GM23248 (cell line): ENCODE data around the gene STARD10. TPM values are rescaled to one million over a fixed set of nuclear protein-coding genes. Genes with fewer than 3 reads are reported as not detected.

Source experiments
- DNase-seq: peaks from one replicate; pipeline ENCODE4 v3.0.0-alpha.2; 2015
- H2AFZ ChIP-seq: fragments of 200-600 bp; sonication (generic); 2 replicates; pipeline ENCODE4 v1.6.1; 2016; ENCODE audit warnings: antibody characterized with exemption
- H3F3A ChIP-seq: fragments of 200-600 bp; sonication (generic); 2 replicates; pipeline ENCODE4 v1.6.1; 2016; ENCODE audit warnings: mild to moderate bottlenecking, antibody characterized with exemption, mixed run types; ENCODE audit not compliant: insufficient read depth
- H3K27ac ChIP-seq: fragments of 200-600 bp; sonication (generic); 2 replicates; pipeline ENCODE4 v1.5.1; 2016; ENCODE audit warnings: mild to moderate bottlenecking
- H3K27me3 ChIP-seq: fragments of 200-600 bp; sonication (generic); replicated peaks from 2 replicates; pipeline ENCODE4 v1.6.1; 2016; ENCODE audit warnings: mild to moderate bottlenecking; ENCODE audit not compliant: insufficient read depth
- H3K36me3 ChIP-seq: fragments of 200-600 bp; sonication (generic); 2 replicates; pipeline ENCODE4 v1.6.1; 2016; ENCODE audit warnings: low read depth, mild to moderate bottlenecking
- H3K4me1 ChIP-seq: fragments of 200-600 bp; sonication (generic); 2 replicates; pipeline ENCODE4 v1.6.1; 2016; ENCODE audit warnings: mild to moderate bottlenecking; ENCODE audit not compliant: insufficient read depth
- H3K4me2 ChIP-seq: fragments of 200-600 bp; sonication (generic); one replicate; pipeline ENCODE4 v1.6.1; 2016; ENCODE audit warnings: mild to moderate bottlenecking; ENCODE audit not compliant: unreplicated experiment
- H3K4me3 ChIP-seq: fragments of 200-600 bp; sonication (generic); 2 replicates; pipeline ENCODE4 v1.5.1; 2016; ENCODE audit warnings: mild to moderate bottlenecking
- H3K79me2 ChIP-seq: fragments of 200-600 bp; sonication (generic); 2 replicates; pipeline ENCODE4 v1.6.1; 2016; ENCODE audit warnings: mild to moderate bottlenecking; ENCODE audit not compliant: insufficient read depth
- H3K9ac ChIP-seq: fragments of 200-600 bp; sonication (generic); 2 replicates; pipeline ENCODE4 v1.6.1; 2016; ENCODE audit warnings: mild to moderate bottlenecking
- H3K9me2 ChIP-seq: fragments of 200-600 bp; sonication (generic); 2 replicates; pipeline ENCODE4 v1.6.1; 2016; ENCODE audit warnings: mixed run types, mild to moderate bottlenecking, moderate library complexity; ENCODE audit not compliant: insufficient read depth
- H3K9me3 ChIP-seq: fragments of 200-600 bp; sonication (generic); one replicate; pipeline ENCODE4 v1.6.1; 2017; ENCODE audit warnings: low read depth
- H4K20me1 ChIP-seq: fragments of 200-600 bp; sonication (generic); 2 replicates; pipeline ENCODE4 v1.6.0; 2016; ENCODE audit not compliant: insufficient read depth
- EZH2 ChIP-seq: fragments of 200-600 bp; sonication (generic); IDR thresholded peaks from 2 replicates; pipeline ENCODE4 v1.6.1; 2018; ENCODE audit warnings: antibody characterized with exemption, mild to moderate bottlenecking; ENCODE audit not compliant: insufficient read depth, poor library complexity, severe bottlenecking
- EZH2phosphoT487 ChIP-seq: fragments of 200-600 bp; sonication (generic); IDR thresholded peaks from 2 replicates; pipeline ENCODE4 v1.6.1; 2018; ENCODE audit warnings: antibody characterized with exemption, moderate library complexity, mild to moderate bottlenecking, low read depth; ENCODE audit not compliant: insufficient read depth
- WGBS, 2 experiments: methylation state at CpG; one replicate each; pipeline ENCODE4 v1.1.6; 2015 to 2017; ENCODE audit warnings: low lambda C conversion rate in 2 of 2, low coverage in 1 of 2; ENCODE audit errors: missing lambda C conversion rate in 2 of 2; 5-methylcytosine and 5-hydroxymethylcytosine counted together
- in situ Hi-C: fragments of 300-500 bp; cut with MboI; formaldehyde crosslinking; loops from 2 replicates; pipeline ENCODE4 v1.15.0; 2020
- polyA plus RNA-seq: library from polyadenylated mRNA; unstranded; fragments of >200 nt; fragmentation: Nextera tagmentation; extraction: Ambion mirVana; gene quantifications from 2 replicates; pipeline ENCODE4 v1.2.1, GENCODE V29; 2016
- total RNA-seq: library from RNA; depleted of rRNA; stranded (reverse); fragments of >200 nt; shearing (Covaris generic); gene quantifications from 2 replicates; pipeline ENCODE4 v1.2.3, GENCODE V29; 2014

The STARD10 gene
- total and polyA plus RNA-seq, 2 experiments from 2014 or later = 6.6 to 14.7 TPM

DNA sequence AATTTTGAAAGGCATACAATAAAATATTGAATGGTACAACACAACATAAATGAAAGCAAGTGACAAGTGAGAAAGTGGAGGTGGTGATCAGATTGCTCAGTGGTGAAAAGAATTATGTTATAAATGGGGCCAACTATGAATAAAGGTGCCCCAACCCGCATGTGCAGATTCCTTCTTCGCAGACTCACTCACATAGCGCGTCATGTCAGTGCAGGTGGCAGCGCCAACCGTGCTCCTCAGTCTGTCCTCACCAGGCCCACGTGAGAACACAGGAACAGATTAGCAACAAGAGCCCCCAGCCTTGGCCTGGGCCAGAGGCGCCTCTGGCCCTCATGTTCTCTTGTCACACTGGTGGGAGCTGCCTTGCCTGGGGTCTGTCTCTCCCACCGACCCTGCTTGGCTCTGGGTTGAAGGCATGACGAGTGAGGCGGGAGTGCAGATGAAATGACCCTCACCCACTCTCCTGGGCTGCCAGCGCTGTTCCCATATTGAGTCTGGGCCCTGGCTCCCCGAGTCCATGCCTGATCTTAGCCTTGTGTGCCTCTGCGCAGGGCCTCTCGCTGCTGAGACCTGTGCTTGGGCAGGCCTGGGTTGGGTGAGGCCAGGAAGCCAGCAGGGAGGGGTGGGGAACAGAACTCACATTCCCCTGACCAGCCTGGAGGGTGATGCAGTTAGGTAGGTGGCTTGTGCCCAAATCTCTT lies 26.7 kb upstream of the STARD10 start:
- no peaks in the 10 kb centered on the region for H3K9me3 ChIP-seq
- H3K36me3 ChIP-seq = no peaks in the 10 kb centered on the region; the same call in 1 of the 2 replicates
- H3K27me3 ChIP-seq = no peaks in the 10 kb centered on the region
- H3K9me2 ChIP-seq = no peaks in the 10 kb centered on the region
- H3K79me2 ChIP-seq = peaks cover under 1% of the 10 kb centered on the region; the same call in 1 of the 2 replicates
- no peak overlapping the region for H3K27ac ChIP-seq
- in situ Hi-C loops = no loop called here
- H3K4me2 ChIP-seq = no peak overlapping the region
- no peaks in the 10 kb centered on the region for H4K20me1 ChIP-seq
- H3K9ac ChIP-seq = no peak overlapping the region
- H2AFZ ChIP-seq = no peak overlapping the region
- H3F3A ChIP-seq = no peaks in the 10 kb centered on the region
- TF ChIP-seq EZH2 = no peak
- no peak for TF ChIP-seq EZH2phosphoT487
- WGBS, 2 experiments = 94 to 95% methylated on average over 14 to 15 of the region's 15 CpGs
- H3K4me1 ChIP-seq = peaks cover 9% of the 10 kb centered on the region
- H3K4me3 ChIP-seq = no peak overlapping the region
- DNase-seq = no peak

DNA sequence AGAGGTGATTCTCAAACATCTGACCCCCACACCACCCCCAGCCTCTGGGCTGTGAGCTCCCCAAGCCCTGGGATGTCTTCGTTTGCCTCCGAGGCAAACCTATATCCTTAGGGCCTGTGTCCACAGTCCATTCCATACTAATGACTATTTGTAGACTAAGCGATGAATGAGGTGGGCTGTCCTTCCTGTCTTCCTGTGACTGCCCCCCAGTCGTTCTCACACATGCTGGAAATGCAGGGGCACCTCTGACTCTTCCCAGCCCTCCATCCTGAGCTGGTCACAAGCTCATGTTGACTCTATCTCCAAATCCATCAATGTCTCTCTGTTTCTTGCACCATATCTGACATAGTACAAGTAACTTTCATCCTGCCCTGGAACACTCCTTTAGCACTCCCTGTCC lies 25.1 kb upstream of the STARD10 start:
- Histone ChIP-seq H4K20me1 (no peaks in the 10 kb centered on the region), H3F3A (no peaks in the 10 kb centered on the region), H3K4me3 (no peak overlapping the region), H3K4me1 (peaks cover 15% of the 10 kb centered on the region), H3K36me3 (no peaks in the 10 kb centered on the region; the same call in 1 of the 2 replicates), H3K79me2 (peaks cover 11% of the 10 kb centered on the region; the same call in 1 of the 2 replicates), H3K9me3 (no peaks in the 10 kb centered on the region), H3K27me3 (no peaks in the 10 kb centered on the region), H3K9ac (no peak overlapping the region), H3K4me2 (no peak overlapping the region), H3K9me2 (no peaks in the 10 kb centered on the region), H2AFZ (no peak overlapping the region), H3K27ac (no peak overlapping the region)
- in situ Hi-C loops = no loop called here
- TF ChIP-seq EZH2phosphoT487 = no peak
- TF ChIP-seq EZH2 = no peak
- DNase-seq = peak; percentile 29
- WGBS, 2 experiments = 38 to 55% methylated on average over 4 of the region's 4 CpGs

DNA sequence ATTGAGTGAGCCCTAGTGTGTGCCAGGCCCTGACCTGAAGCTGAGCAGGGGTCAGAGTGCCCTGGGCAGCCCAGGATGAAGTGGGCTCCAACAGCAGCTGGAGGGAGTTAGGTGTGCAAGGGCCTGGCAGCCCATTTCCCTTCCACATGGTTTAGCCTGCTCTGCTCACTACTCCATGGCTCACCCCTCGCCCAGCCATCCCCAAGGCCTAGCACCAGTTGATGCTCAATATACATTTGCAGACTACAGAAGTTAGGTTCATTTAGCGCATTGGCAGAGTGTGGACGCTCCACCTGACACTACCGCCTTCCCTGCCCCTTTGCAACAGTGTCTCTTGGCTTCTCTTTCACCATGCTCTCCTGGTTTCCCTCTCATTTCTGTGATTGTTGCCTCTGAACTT lies 24.1 kb upstream of the STARD10 start:
- Histone ChIP-seq H3K27ac (no peak overlapping the region), H3K9me2 (no peaks in the 10 kb centered on the region), H3K9ac (no peak overlapping the region), H3K36me3 (no peaks in the 10 kb centered on the region; the same call in 1 of the 2 replicates), H4K20me1 (no peaks in the 10 kb centered on the region), H3F3A (peaks cover 4% of the 10 kb centered on the region; the same call in 1 of the 2 replicates), H3K27me3 (no peaks in the 10 kb centered on the region), H3K4me1 (peaks cover 18% of the 10 kb centered on the region), H3K4me2 (no peak overlapping the region), H3K4me3 (no peak overlapping the region), H3K79me2 (peaks cover 11% of the 10 kb centered on the region; the same call in 1 of the 2 replicates), H2AFZ (no peak overlapping the region), H3K9me3 (no peaks in the 10 kb centered on the region)
- WGBS, 2 experiments = 94 to 100% methylated on average over 4 of the region's 4 CpGs
- TF ChIP-seq EZH2phosphoT487 = no peak
- no peak for TF ChIP-seq EZH2
- DNase-seq = no peak
- in situ Hi-C loops = no loop called here

DNA sequence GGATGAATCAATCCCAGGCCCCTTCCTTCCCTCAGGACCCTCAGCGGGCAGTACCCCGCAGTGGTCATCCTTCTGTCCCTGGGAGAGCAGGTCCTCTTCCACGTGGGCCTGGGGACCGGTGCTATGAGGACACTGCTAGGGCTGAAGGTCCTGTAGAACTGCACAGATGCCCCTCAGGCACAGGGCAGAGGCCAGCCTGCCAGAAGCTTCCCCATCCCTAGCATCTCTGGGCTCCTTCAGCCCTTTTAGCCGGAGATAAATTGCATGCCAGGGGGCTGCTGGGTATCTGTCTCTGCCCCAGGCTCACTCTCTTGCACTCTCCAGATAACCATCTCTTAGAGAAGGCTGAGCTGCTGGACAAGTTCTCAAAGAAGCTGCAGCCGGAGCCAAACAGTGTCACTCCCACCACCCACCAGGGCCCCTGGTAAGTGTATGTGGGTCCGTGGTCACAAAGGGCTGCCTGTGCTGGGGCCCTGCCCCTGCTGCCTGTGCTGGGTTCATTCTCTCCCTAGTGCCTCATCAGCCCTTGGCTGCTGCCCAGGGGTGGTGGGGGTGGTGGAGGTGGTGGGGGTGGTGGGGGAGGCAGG lies 22.6 kb upstream of the STARD10 start:
- H3K4me1 ChIP-seq = peaks cover 30% of the 10 kb centered on the region
- in situ Hi-C loops = no loop called here

More for the DNA sequence above, 22.6 kb upstream of the STARD10 start:
- H2AFZ ChIP-seq = no peak overlapping the region
- H3K4me3 ChIP-seq = no peak overlapping the region
- peaks cover 9% of the 10 kb centered on the region; the same call in 1 of the 2 replicates for H3F3A ChIP-seq
- no peaks in the 10 kb centered on the region for H4K20me1 ChIP-seq
- no peak overlapping the region for H3K27ac ChIP-seq
- no peak overlapping the region for H3K9ac ChIP-seq
- no peaks in the 10 kb centered on the region for H3K9me2 ChIP-seq
- H3K79me2 ChIP-seq = peaks cover 24% of the 10 kb centered on the region
- DNase-seq = no peak
- no peak for TF ChIP-seq EZH2phosphoT487
- TF ChIP-seq EZH2 = no peak
- peak overlapping the region; percentile 92 for H3K4me2 ChIP-seq
- H3K27me3 ChIP-seq = no peaks in the 10 kb centered on the region
- WGBS, 2 experiments = 81 to 90% methylated on average over 7 of the region's 7 CpGs
- H3K9me3 ChIP-seq = no peaks in the 10 kb centered on the region
- no peaks in the 10 kb centered on the region; the same call in 1 of the 2 replicates for H3K36me3 ChIP-seq
